Dermis blood vessel endothelial cell (primary cell): ENCODE measurements around the gene MSRB3. TPM values are rescaled to one million over a fixed set of nuclear protein-coding genes. Genes with fewer than 3 reads are reported as not detected.
A peak's percentile ranks its signal among the peaks of the same experiment; 100 is the strongest.

Experiments
- DNase-seq: peaks from one replicate; pipeline ENCODE4 v3.0.0; 2010
- total RNA-seq: library from RNA; depleted of rRNA; stranded (reverse); fragments of >200 nt; gene quantifications from 2 replicates; pipeline ENCODE4 v1.2.3, GENCODE V29; 2014

The MSRB3 gene
- total RNA-seq, 1 donor from 2014 or later: 40.0 TPM

- DNase-seq: no peak
Measured at GRCh38 chr12:65327207-65328076, 49.0 kb downstream of the MSRB3 start.

- no peak for DNase-seq
Measured at GRCh38 chr12:65329721-65330120, 51.2 kb downstream of the MSRB3 start.

GRCh38 chr12:65330331-65330730 lies 51.8 kb downstream of the MSRB3 start:
- no peak for DNase-seq

- DNase-seq: no peak
Measured at GRCh38 chr12:65331456-65331855, 53.0 kb downstream of the MSRB3 start.

GRCh38 chr12:65333649-65334048 lies 55.2 kb downstream of the MSRB3 start:
- no peak for DNase-seq

GRCh38 chr12:65334521-65334920 lies 56.0 kb downstream of the MSRB3 start:
- DNase-seq: no peak

- DNase-seq: peak; percentile 37
Measured at GRCh38 chr12:65335021-65335714, 56.7 kb downstream of the MSRB3 start.

- DNase-seq: no peak
Measured at GRCh38 chr12:65335981-65336380, 57.5 kb downstream of the MSRB3 start.

- no peak for DNase-seq
Measured at GRCh38 chr12:65339161-65339560, 60.7 kb downstream of the MSRB3 start.

- no peak for DNase-seq
Measured at GRCh38 chr12:65343230-65343629, 64.7 kb downstream of the MSRB3 start.

- DNase-seq: no peak
Measured at GRCh38 chr12:65343801-65344200, 65.3 kb downstream of the MSRB3 start.

GRCh38 chr12:65355461-65355860 lies 77.0 kb downstream of the MSRB3 start:
- DNase-seq: no peak

GRCh38 chr12:65362234-65363031 lies 84.0 kb downstream of the MSRB3 start:
- DNase-seq: no peak

GRCh38 chr12:65364046-65364445 lies 85.6 kb downstream of the MSRB3 start:
- DNase-seq: no peak

GRCh38 chr12:65367396-65367795 lies 88.9 kb downstream of the MSRB3 start:
- no peak for DNase-seq

- no peak for DNase-seq
Measured at GRCh38 chr12:65368055-65368454, 89.6 kb downstream of the MSRB3 start.

- DNase-seq: no peak
Measured at GRCh38 chr12:65372574-65372973, 94.1 kb downstream of the MSRB3 start.

- DNase-seq: no peak
Measured at GRCh38 chr12:65384240-65384639, 105.8 kb downstream of the MSRB3 start.

- no peak for DNase-seq
Measured at GRCh38 chr12:65387396-65387795, 108.9 kb downstream of the MSRB3 start.

GRCh38 chr12:65389436-65389835 lies 111.0 kb downstream of the MSRB3 start:
- no peak for DNase-seq

GRCh38 chr12:65391711-65392110 lies 113.2 kb downstream of the MSRB3 start:
- DNase-seq: no peak

GRCh38 chr12:65392491-65392890 lies 114.0 kb downstream of the MSRB3 start:
- DNase-seq: no peak

- DNase-seq: no peak
Measured at GRCh38 chr12:65403188-65403587, 124.7 kb downstream of the MSRB3 start.
